ENCODE results near the gene LYPD5. TPM values are rescaled to one million over a fixed set of nuclear protein-coding genes. Genes with fewer than 3 reads are reported as not detected.
"Not testable (repeated sequence)": the region's sequence is repeated elsewhere in the genome, so short reads cannot be mapped to it uniquely, and the experiment has no call there.

Gene LYPD5
- total RNA-seq, 6 experiments from 2014 or later, result 0.80 to 0.87 TPM; not detected in 4

- intact Hi-C loops (cut with DNase I), result no loop called here
- Histone ChIP-seq H3K27me3 (no peaks in the 10 kb centered on the region), H3K27ac (no peak overlapping the region), H3K9me3 (no peaks in the 10 kb centered on the region), H3K4me1 (peaks cover 0 to 9% (median 0%) of the 10 kb centered on the region in 4 donors), H3K4me3 (no peak overlapping the region), H3K36me3 (no peaks in the 10 kb centered on the region)
- 67% methylated on average over 1 of the region's 1 CpG for WGBS (ENCODE audit: insufficient coverage, low coverage, low lambda C conversion rate, missing lambda C conversion rate)
- TF ChIP-seq, protein P1, sequence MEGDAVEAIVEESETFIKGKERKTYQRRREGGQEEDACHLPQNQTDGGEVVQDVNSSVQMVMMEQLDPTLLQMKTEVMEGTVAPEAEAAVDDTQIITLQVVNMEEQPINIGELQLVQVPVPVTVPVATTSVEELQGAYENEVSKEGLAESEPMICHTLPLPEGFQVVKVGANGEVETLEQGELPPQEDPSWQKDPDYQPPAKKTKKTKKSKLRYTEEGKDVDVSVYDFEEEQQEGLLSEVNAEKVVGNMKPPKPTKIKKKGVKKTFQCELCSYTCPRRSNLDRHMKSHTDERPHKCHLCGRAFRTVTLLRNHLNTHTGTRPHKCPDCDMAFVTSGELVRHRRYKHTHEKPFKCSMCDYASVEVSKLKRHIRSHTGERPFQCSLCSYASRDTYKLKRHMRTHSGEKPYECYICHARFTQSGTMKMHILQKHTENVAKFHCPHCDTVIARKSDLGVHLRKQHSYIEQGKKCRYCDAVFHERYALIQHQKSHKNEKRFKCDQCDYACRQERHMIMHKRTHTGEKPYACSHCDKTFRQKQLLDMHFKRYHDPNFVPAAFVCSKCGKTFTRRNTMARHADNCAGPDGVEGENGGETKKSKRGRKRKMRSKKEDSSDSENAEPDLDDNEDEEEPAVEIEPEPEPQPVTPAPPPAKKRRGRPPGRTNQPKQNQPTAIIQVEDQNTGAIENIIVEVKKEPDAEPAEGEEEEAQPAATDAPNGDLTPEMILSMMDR (IDR thresholded peaks at IDR 0.05), result no peak
- no peak for TF ChIP-seq POLR2A (IDR thresholded peaks at IDR 0.05)
- ATAC-seq (no peak), DNase-seq (no peak)
These were observed 23.6 kb downstream of the LYPD5 start for GRCh38 chr19:43778651-43779050.

DNA sequence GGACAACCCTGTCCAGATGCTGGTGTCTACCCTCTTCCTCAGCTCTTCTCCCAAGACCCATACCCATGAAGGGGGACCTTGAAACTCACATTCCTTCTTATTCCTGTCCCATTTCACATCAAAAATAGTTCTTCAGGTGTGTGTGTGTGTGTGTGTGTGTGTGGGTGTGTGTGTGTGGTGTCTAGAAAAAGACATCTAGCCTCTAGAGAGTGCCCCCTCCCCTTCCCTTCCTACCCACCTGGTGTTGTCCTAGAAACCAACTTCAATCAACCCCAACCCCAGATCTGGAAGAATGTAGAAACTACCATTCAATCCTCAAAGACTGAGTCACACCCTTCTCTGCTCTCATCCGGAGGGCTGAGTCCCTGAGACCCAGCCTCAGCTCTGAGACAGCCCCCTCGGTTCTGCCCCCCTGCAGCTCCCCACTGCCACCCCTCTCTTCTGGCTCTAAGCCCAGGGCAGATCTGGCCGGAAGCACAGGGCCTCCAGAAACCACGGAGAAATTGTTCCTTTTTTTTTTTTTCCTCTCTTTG is 25.0 kb downstream of the LYPD5 start:
- TF ChIP-seq, protein P1 (IDR thresholded peaks at IDR 0.05), result no peak
- TF ChIP-seq POLR2A (IDR thresholded peaks at IDR 0.05), result no peak
- H3K27me3 ChIP-seq, result no peaks in the 10 kb centered on the region
- DNase-seq (no peak), ATAC-seq (peak in 2 of 4 donors; percentile 13 to 19)
- no peak overlapping the region for H3K27ac ChIP-seq
- peaks cover 0 to 9% (median 0%) of the 10 kb centered on the region in 4 donors for H3K4me1 ChIP-seq
- no peak overlapping the region for H3K4me3 ChIP-seq
- intact Hi-C loops (cut with DNase I), result no loop called here
- no peaks in the 10 kb centered on the region for H3K9me3 ChIP-seq
- 8% methylated on average over 2 of the region's 4 CpGs for WGBS (ENCODE audit: insufficient coverage, low coverage, low lambda C conversion rate, missing lambda C conversion rate)
- no peaks in the 10 kb centered on the region for H3K36me3 ChIP-seq

DNA sequence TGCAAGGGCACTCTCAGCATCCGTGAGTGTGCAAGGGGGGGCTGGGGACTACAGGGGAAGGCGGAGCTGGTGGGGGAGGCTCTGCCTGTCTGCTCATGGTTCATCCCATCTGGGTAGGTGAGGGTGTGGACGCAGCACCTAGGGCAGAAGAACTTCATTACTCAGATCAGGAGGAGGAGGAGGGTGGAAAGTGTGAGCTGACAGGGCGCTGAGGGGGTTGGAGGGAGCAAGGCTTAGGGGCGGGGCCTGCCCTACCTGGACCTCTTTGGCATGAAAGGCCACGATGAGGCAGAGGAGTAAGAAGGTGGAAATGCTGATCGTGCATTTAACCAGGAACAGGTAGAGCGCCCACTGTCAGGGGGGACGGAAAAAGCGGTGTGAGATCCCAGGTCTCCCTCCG is 26.0 kb downstream of the LYPD5 start:
- Histone ChIP-seq H3K27ac (no peak overlapping the region), H3K9me3 (no peaks in the 10 kb centered on the region), H3K36me3 (no peaks in the 10 kb centered on the region), H3K4me1 (peaks cover 0 to 9% (median 0%) of the 10 kb centered on the region in 4 donors), H3K27me3 (no peaks in the 10 kb centered on the region), H3K4me3 (no peak overlapping the region)
- 49% methylated on average over 5 of the region's 11 CpGs for WGBS (ENCODE audit: insufficient coverage, low coverage, low lambda C conversion rate, missing lambda C conversion rate)
- TF ChIP-seq, protein P1 (IDR thresholded peaks at IDR 0.05), result no peak
- no peak for TF ChIP-seq POLR2A (IDR thresholded peaks at IDR 0.05)
- intact Hi-C loops (cut with DNase I), result no loop called here
- DNase-seq (no peak), ATAC-seq (no peak)

- Histone ChIP-seq H3K36me3 (no peaks in the 10 kb centered on the region), H3K4me1 (peaks cover 0 to 9% (median 0%) of the 10 kb centered on the region in 4 donors), H3K4me3 (no peak overlapping the region), H3K9me3 (no peaks in the 10 kb centered on the region), H3K27ac (no peak overlapping the region), H3K27me3 (no peaks in the 10 kb centered on the region)
- ATAC-seq (no peak), DNase-seq (no peak)
- TF ChIP-seq, protein P1 (IDR thresholded peaks at IDR 0.05), result no peak
- no peak for TF ChIP-seq POLR2A (IDR thresholded peaks at IDR 0.05)
- intact Hi-C loops (cut with DNase I), result no loop called here
- 88% methylated on average over 5 of the region's 7 CpGs for WGBS (ENCODE audit: insufficient coverage, low coverage, low lambda C conversion rate, missing lambda C conversion rate)
These were observed 26.9 kb downstream of the LYPD5 start for GRCh38 chr19:43775299-43775890.

DNA sequence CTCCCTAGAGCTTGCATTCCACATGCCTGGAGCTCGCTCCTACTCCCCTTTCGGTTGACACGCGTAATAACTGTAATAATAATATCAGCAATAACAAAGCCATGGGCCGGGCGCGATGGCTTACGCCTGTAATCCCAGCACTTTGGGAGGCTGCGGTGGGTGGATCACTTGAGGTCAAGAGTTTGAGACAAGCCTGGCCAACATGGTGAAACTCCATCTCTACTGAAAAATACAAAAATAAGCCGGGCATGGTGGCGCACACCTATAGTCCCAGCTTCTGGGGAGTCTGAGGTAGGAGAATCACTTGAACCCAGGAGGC is 27.3 kb downstream of the LYPD5 start:
- H3K4me1 ChIP-seq; DNase-seq; H3K9me3 ChIP-seq; H3K27ac ChIP-seq; H3K4me3 ChIP-seq; ATAC-seq; intact Hi-C loops (cut with DNase I); H3K36me3 ChIP-seq; H3K27me3 ChIP-seq: not testable (repeated sequence)
- 90% methylated on average over 11 of the region's 11 CpGs for WGBS (ENCODE audit: insufficient coverage, low coverage, low lambda C conversion rate, missing lambda C conversion rate)

All from right lobe of liver (tissue), 6 donors.